Astrocyte of the spinal cord (primary cell): Measurements from ENCODE around the gene SLC12A2.

Experiments used
- DNase-seq: peaks from one replicate; pipeline ENCODE4 v3.0.0; 2011; ENCODE audit warnings: low read depth, low spot score
- H3K4me3 ChIP-seq: 2 replicates; pipeline ENCODE4 v1.5.1; 2011; ENCODE audit warnings: low read depth, mild to moderate bottlenecking, low read length, moderate library complexity
- in situ Hi-C: cut with HindIII; loops from 2 replicates; pipeline ENCODE4 v1.10.0; 2017; ENCODE audit warnings: low sequenced_read_pairs
- TF ChIP-seq, protein P1 (sequence below): IDR thresholded peaks from 2 replicates; pipeline ENCODE4 v1.5.1; 2012; ENCODE audit warnings: low read depth, mild to moderate bottlenecking, low read length, inconsistent platforms

Gene SLC12A2

DNA sequence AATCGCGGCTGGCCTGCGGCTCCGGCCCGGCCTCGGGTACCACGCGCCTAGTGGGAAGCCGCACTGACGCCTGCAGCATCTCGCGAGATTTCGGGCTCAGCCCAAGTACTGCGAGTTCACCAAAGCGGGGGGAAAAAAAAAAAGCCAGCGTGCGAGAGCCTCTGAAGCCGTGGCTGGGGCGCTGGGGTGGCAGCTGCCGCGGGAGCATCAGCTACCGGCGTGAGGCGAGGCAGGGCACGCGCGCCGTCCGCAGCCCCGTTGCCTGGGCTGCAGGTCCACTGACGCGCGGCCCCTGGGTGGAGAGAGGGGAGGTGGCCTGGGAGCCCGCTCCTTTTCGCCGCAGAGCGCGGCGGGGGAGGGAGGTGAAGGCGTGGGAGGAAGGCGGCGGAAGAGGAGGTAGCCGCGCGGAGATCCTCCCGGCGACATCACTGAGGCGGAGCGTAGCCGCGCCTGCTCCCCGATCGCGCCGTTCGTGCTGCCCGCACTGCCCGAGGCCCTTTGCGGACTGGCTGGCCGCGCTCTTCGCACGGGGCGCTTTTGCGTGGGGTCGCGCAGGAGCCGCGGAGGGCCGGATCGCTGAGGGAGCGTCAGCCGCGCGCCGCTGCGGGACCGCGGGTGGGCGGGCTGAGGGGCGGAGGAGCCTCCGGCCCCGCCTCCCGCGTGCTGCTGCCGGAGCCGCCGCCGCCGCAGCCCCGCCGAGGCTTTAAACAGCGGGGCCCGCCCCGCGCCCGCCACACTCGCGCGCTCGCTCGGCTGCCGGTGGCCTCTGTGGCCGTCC is at the start of gene SLC12A2:
Gene SLC12A2 (plus strand): TSS at position 734 of the 778 bp plus-strand sequence. CDS start 189 bp downstream, outside the sequence.
- TF ChIP-seq, protein P1, sequence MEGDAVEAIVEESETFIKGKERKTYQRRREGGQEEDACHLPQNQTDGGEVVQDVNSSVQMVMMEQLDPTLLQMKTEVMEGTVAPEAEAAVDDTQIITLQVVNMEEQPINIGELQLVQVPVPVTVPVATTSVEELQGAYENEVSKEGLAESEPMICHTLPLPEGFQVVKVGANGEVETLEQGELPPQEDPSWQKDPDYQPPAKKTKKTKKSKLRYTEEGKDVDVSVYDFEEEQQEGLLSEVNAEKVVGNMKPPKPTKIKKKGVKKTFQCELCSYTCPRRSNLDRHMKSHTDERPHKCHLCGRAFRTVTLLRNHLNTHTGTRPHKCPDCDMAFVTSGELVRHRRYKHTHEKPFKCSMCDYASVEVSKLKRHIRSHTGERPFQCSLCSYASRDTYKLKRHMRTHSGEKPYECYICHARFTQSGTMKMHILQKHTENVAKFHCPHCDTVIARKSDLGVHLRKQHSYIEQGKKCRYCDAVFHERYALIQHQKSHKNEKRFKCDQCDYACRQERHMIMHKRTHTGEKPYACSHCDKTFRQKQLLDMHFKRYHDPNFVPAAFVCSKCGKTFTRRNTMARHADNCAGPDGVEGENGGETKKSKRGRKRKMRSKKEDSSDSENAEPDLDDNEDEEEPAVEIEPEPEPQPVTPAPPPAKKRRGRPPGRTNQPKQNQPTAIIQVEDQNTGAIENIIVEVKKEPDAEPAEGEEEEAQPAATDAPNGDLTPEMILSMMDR: no peak
- H3K4me3 ChIP-seq: peak within 1 kb of the TSS; percentile 72
- peak; percentile 94 for DNase-seq
- in situ Hi-C loops: no loop called here

DNA sequence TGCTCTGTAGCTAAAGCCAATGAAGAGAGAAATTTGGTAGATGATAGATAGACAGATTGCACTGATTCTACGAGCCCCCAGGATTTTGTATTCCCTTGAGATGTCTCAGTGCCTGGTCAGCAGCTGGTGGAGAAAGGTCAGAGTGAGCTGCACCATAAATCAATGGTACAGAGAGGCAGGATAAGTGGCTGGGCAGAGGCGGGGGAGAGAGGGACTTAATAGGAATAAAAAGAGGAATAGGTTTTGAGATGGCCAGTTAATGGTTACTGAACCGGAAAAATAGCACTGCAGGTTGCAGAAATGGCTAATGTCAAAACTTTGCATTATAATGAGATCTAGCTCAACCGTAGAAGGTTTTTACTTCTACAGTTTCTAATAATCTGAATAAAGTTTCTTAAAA is 47.9 kb upstream of the SLC12A2 start:
- in situ Hi-C loops: no loop called here
- TF ChIP-seq, protein P1: no peak
- no peak overlapping the region for H3K4me3 ChIP-seq
- no peak for DNase-seq

DNA sequence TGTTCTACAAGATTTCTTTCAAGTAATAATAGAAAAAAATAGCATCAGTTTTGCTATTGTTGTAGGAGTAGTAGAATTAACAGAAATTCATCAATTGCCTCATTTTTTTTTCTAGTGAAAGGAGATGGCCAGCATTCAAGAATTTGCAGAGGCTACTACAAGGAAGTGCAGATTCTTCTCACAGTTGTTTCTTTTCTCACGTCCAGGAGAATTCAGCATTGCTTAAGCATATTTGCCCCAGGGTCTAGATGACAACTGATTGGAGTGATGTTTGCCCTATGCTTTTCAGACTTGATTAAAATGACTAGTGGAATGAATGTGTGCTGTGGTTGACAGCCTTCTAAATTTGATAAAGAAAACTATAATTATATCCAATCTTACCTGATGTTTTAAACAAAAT is 46.6 kb upstream of the SLC12A2 start:
- peak; percentile 9 for DNase-seq
- TF ChIP-seq, protein P1: no peak
- in situ Hi-C loops: no loop called here
- H3K4me3 ChIP-seq: no peak overlapping the region

- TF ChIP-seq, protein P1: no peak
- peak; percentile 53 for DNase-seq
- H3K4me3 ChIP-seq: no peak overlapping the region
- in situ Hi-C loops: no loop called here
These were observed 44.9 kb upstream of the SLC12A2 start for GRCh38 chr5:128038643-128039042.

- no peak for DNase-seq
- TF ChIP-seq, protein P1: no peak
- in situ Hi-C loops: no loop called here
- no peak overlapping the region for H3K4me3 ChIP-seq
These were observed 42.6 kb upstream of the SLC12A2 start for GRCh38 chr5:128040927-128041326.

- DNase-seq: no peak
- in situ Hi-C loops: no loop called here
- TF ChIP-seq, protein P1: no peak
- H3K4me3 ChIP-seq: no peak overlapping the region
These were observed 30.8 kb upstream of the SLC12A2 start for GRCh38 chr5:128052780-128053179.
